ENCODE results near the gene CD8B2.

GRCh38 chr2:106542746-106543359, 55.7 kb downstream of the CD8B2 start:
- TF ChIP-seq CTCF (IDR thresholded peaks at IDR 0.05) (peak; percentile 69 to 94 (median 92)), POLR2A (IDR thresholded peaks at IDR 0.05) (no peak)
